GM23338 (cell line): ENCODE results near the gene TDG. TPM values are rescaled to one million over a fixed set of nuclear protein-coding genes. Genes with fewer than 3 reads are reported as not detected.

Source experiments
- ATAC-seq: fragments of 200-7000 bp; cut with Tn5 transposase; 3 replicates; pipeline ENCODE4 v1.9.1; 2020
- DNase-seq: peaks from one replicate; pipeline ENCODE4 v3.0.0-alpha.2; 2015; ENCODE audit warnings: low spot score
- H2AFZ ChIP-seq: fragments of 200-600 bp; sonication (generic); 2 replicates; pipeline ENCODE4 v1.8.0; 2016; ENCODE audit warnings: antibody characterized with exemption, mild to moderate bottlenecking, moderate library complexity
- H3F3A ChIP-seq: fragments of 200-600 bp; sonication (generic); replicated peaks from 2 replicates; pipeline ENCODE4 v1.8.0; 2017; ENCODE audit warnings: antibody characterized with exemption, mixed run types, low read depth
- H3K27ac ChIP-seq: fragments of 200-600 bp; sonication (generic); 2 replicates; pipeline ENCODE4 v1.6.1; 2016; ENCODE audit warnings: low read depth
- H3K27me3 ChIP-seq: fragments of 200-600 bp; sonication (generic); 2 replicates; pipeline ENCODE4 v1.8.0; 2016; ENCODE audit warnings: mild to moderate bottlenecking, mixed run types, moderate library complexity; ENCODE audit not compliant: insufficient read depth
- H3K36me3 ChIP-seq: fragments of 200-600 bp; sonication (generic); 2 replicates; pipeline ENCODE4 v1.8.0; 2016; ENCODE audit warnings: mild to moderate bottlenecking; ENCODE audit not compliant: insufficient read depth
- H3K4me1 ChIP-seq: fragments of 200-600 bp; sonication (generic); 2 replicates; pipeline ENCODE4 v1.8.0; 2016; ENCODE audit warnings: mild to moderate bottlenecking, moderate library complexity; ENCODE audit not compliant: insufficient read depth
- H3K4me2 ChIP-seq: fragments of 200-600 bp; sonication (generic); 2 replicates; pipeline ENCODE4 v1.7.1; 2017; ENCODE audit warnings: mixed run types
- H3K4me3 ChIP-seq: fragments of 200-600 bp; sonication (generic); 2 replicates; pipeline ENCODE4 v1.6.1; 2016; ENCODE audit warnings: mixed run types
- H3K79me2 ChIP-seq: fragments of 200-600 bp; sonication (generic); replicated peaks from 2 replicates; pipeline ENCODE4 v1.8.0; 2017; ENCODE audit warnings: mild to moderate bottlenecking; ENCODE audit not compliant: insufficient read depth
- H3K9me2 ChIP-seq: fragments of 200-600 bp; sonication (generic); 2 replicates; pipeline ENCODE4 v1.8.0; 2017; ENCODE audit not compliant: insufficient read depth
- H4K20me1 ChIP-seq: fragments of 200-600 bp; sonication (generic); replicated peaks from 2 replicates; pipeline ENCODE4 v1.8.0; 2017; ENCODE audit warnings: mild to moderate bottlenecking; ENCODE audit not compliant: insufficient read depth
- H3K27ac Mint-ChIP-seq: 2 replicates; pipeline ENCODE4 v1.8.0; 2020; ENCODE audit warnings: inconsistent platforms, mild to moderate bottlenecking, moderate library complexity, mixed read lengths
- H3K27me3 Mint-ChIP-seq: 3 replicates; pipeline ENCODE4 v1.8.0; 2022; ENCODE audit warnings: low read depth, mild to moderate bottlenecking, moderate library complexity, mixed read lengths, inconsistent platforms; ENCODE audit not compliant: insufficient read depth, poor library complexity
- H3K36me3 Mint-ChIP-seq: 3 replicates; pipeline ENCODE4 v1.8.0; 2021; ENCODE audit warnings: low read depth, mild to moderate bottlenecking, inconsistent platforms, moderate library complexity, mixed read lengths
- H3K4me1 Mint-ChIP-seq: 3 replicates; pipeline ENCODE4 v1.8.0; 2020; ENCODE audit warnings: mild to moderate bottlenecking, inconsistent platforms, mixed read lengths
- H3K4me3 Mint-ChIP-seq: 3 replicates; pipeline ENCODE4 v1.8.0; 2021; ENCODE audit warnings: moderate library complexity, mild to moderate bottlenecking, inconsistent platforms, mixed read lengths
- H3K9me3 Mint-ChIP-seq: 3 replicates; pipeline ENCODE4 v1.8.0; 2020; ENCODE audit warnings: moderate library complexity, mild to moderate bottlenecking, inconsistent platforms, mixed read lengths
- CREB1 ChIP-seq: fragments of 250-450 bp; sonication (Bioruptor Pico); IDR thresholded peaks from 2 replicates; pipeline ENCODE4 v1.5.0; 2020; ENCODE audit warnings: low read depth, mild to moderate bottlenecking, moderate library complexity
- EZH2 ChIP-seq: fragments of 200-600 bp; sonication (generic); IDR thresholded peaks from one replicate; pipeline ENCODE4 v1.8.0; 2017; ENCODE audit warnings: antibody characterized with exemption, mild to moderate bottlenecking, low read depth; ENCODE audit not compliant: unreplicated experiment
- EZH2phosphoT487 ChIP-seq: fragments of 200-600 bp; sonication (generic); IDR thresholded peaks from one replicate; pipeline ENCODE4 v1.8.1; 2018; ENCODE audit warnings: antibody characterized with exemption; ENCODE audit not compliant: unreplicated experiment
- JUNB ChIP-seq: IDR thresholded peaks from one replicate; pipeline ENCODE4 v1.6.1; 2016; ENCODE audit warnings: antibody characterized with exemption; ENCODE audit not compliant: unreplicated experiment
- NANOG ChIP-seq: IDR thresholded peaks from 2 replicates; pipeline ENCODE4 v1.6.1; 2016; ENCODE audit warnings: antibody characterized with exemption, borderline replicate concordance
- POLR2AphosphoS5 ChIP-seq: IDR thresholded peaks from 2 replicates; pipeline ENCODE4 v1.6.1; 2016; ENCODE audit warnings: antibody characterized with exemption, low read depth
- STAT1 ChIP-seq: IDR thresholded peaks from one replicate; pipeline ENCODE4 v1.6.1; 2016; ENCODE audit warnings: antibody characterized with exemption; ENCODE audit not compliant: unreplicated experiment
- ZNF114 ChIP-seq: fragments of 250-450 bp; sonication (Bioruptor Pico); IDR thresholded peaks from 2 replicates; pipeline ENCODE4 v1.5.0; 2020; ENCODE audit warnings: mild to moderate bottlenecking, moderate library complexity
- ZNF331 ChIP-seq: fragments of 250-450 bp; sonication (Bioruptor Pico); IDR thresholded peaks from 2 replicates; pipeline ENCODE4 v1.5.0; 2020; ENCODE audit warnings: low read depth, mild to moderate bottlenecking, moderate library complexity
- polyA plus RNA-seq: library from polyadenylated mRNA; unstranded; fragments of >200 nt; fragmentation: Nextera tagmentation; extraction: Ambion mirVana; gene quantifications from 2 replicates; pipeline ENCODE4 v1.2.1, GENCODE V29; 2016
- total RNA-seq: library from RNA; depleted of rRNA; stranded (reverse); fragments of >200 nt; shearing (Covaris generic); gene quantifications from 2 replicates; pipeline ENCODE4 v1.2.3, GENCODE V29; 2014
- TF ChIP-seq, protein P1 (sequence below): IDR thresholded peaks from one replicate; pipeline ENCODE4 v1.6.1; 2018; ENCODE audit warnings: antibody characterized with exemption; ENCODE audit not compliant: unreplicated experiment
- TF ChIP-seq, protein P2 (sequence below): fragments of 250-450 bp; sonication (Bioruptor Pico); IDR thresholded peaks from 2 replicates; pipeline ENCODE4 v1.5.0; 2020; ENCODE audit warnings: mild to moderate bottlenecking, moderate library complexity
- TF ChIP-seq, protein P3 (sequence below), 2 experiments: fragments of 200-600 bp in 1 of 2; sonication (generic) in 1 of 2; conservative IDR thresholded peaks; 2 replicates each; pipeline versions ENCODE4 v1.5.1 to v1.6.1; 2016 to 2017; ENCODE audit warnings: antibody characterized with exemption in 2 of 2, low read depth in 2 of 2, mild to moderate bottlenecking in 2 of 2, moderate library complexity in 1 of 2
- TF ChIP-seq, protein P4 (sequence below): IDR thresholded peaks from 2 replicates; pipeline ENCODE4 v1.6.1; 2016; ENCODE audit warnings: antibody characterized with exemption

Gene TDG
- total and polyA plus RNA-seq, 2 experiments from 2014 or later = 57.0 to 66.2 TPM

DNA sequence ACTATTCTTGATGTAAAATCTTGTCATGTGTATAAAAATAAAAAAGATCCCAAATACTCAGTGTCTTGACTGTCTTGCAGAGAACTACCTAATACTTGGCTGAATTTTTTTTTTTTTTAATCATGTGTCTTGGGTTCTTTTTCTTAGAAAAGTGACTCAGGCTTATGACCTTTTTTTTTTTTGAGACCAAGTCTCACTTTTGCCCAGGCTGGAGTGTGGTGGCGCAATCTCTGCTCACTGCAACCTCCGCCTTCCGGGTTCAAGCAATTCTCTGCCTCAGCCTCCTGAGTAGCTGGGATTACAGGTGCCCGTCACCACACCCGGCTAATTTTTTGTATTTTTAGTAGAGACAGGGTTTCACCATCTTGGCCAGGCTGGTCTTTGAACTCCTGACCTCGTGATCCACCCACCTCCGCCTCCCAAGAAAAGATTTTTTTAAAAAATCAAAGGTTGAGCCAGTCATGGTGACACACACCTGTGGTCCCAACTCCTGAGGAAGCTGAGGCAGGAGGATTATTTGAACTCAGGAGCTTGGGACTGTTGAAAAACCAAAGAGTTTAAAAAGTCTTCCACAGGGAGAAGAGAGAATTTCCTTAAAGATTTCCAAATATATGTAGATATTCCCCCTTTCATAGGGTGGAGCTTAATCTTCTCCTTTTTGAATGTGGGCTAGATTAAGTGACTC, 17.7 kb upstream of the TDG start:
- Histone ChIP-seq H3K79me2 (peaks cover 14% of the 10 kb centered on the region), H3K36me3 (peaks cover 93% of the 10 kb centered on the region), H3K4me2 (no peak overlapping the region), H3K9me2 (no peaks in the 10 kb centered on the region), H2AFZ (no peak overlapping the region), H3K4me1 (no peaks in the 10 kb centered on the region), H3K4me3 (no peak overlapping the region), H3K27me3 (no peaks in the 10 kb centered on the region), H3F3A (peaks cover 63% of the 10 kb centered on the region), H4K20me1 (peaks cover 44% of the 10 kb centered on the region), H3K27ac (no peak overlapping the region; the same call in 1 of the 2 replicates)
- no peak for ATAC-seq
- Mint-ChIP-seq H3K4me3 (no peak overlapping the region), H3K36me3 (peaks cover 93% of the 10 kb centered on the region), H3K27me3 (no peaks in the 10 kb centered on the region), H3K9me3 (no peaks in the 10 kb centered on the region), H3K4me1 (no peaks in the 10 kb centered on the region), H3K27ac (no peak overlapping the region)
- TF ChIP-seq, protein P1, sequence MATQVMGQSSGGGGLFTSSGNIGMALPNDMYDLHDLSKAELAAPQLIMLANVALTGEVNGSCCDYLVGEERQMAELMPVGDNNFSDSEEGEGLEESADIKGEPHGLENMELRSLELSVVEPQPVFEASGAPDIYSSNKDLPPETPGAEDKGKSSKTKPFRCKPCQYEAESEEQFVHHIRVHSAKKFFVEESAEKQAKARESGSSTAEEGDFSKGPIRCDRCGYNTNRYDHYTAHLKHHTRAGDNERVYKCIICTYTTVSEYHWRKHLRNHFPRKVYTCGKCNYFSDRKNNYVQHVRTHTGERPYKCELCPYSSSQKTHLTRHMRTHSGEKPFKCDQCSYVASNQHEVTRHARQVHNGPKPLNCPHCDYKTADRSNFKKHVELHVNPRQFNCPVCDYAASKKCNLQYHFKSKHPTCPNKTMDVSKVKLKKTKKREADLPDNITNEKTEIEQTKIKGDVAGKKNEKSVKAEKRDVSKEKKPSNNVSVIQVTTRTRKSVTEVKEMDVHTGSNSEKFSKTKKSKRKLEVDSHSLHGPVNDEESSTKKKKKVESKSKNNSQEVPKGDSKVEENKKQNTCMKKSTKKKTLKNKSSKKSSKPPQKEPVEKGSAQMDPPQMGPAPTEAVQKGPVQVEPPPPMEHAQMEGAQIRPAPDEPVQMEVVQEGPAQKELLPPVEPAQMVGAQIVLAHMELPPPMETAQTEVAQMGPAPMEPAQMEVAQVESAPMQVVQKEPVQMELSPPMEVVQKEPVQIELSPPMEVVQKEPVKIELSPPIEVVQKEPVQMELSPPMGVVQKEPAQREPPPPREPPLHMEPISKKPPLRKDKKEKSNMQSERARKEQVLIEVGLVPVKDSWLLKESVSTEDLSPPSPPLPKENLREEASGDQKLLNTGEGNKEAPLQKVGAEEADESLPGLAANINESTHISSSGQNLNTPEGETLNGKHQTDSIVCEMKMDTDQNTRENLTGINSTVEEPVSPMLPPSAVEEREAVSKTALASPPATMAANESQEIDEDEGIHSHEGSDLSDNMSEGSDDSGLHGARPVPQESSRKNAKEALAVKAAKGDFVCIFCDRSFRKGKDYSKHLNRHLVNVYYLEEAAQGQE = no peak
- TF ChIP-seq ZNF331 (no peak), NANOG (no peak), STAT1 (no peak), POLR2AphosphoS5 (no peak), ZNF114 (CRISPR knock-in tag) (no peak), EZH2 (no peak), JUNB (no peak), EZH2phosphoT487 (no peak), CREB1 (CRISPR knock-in tag) (no peak)
- TF ChIP-seq, protein P2, sequence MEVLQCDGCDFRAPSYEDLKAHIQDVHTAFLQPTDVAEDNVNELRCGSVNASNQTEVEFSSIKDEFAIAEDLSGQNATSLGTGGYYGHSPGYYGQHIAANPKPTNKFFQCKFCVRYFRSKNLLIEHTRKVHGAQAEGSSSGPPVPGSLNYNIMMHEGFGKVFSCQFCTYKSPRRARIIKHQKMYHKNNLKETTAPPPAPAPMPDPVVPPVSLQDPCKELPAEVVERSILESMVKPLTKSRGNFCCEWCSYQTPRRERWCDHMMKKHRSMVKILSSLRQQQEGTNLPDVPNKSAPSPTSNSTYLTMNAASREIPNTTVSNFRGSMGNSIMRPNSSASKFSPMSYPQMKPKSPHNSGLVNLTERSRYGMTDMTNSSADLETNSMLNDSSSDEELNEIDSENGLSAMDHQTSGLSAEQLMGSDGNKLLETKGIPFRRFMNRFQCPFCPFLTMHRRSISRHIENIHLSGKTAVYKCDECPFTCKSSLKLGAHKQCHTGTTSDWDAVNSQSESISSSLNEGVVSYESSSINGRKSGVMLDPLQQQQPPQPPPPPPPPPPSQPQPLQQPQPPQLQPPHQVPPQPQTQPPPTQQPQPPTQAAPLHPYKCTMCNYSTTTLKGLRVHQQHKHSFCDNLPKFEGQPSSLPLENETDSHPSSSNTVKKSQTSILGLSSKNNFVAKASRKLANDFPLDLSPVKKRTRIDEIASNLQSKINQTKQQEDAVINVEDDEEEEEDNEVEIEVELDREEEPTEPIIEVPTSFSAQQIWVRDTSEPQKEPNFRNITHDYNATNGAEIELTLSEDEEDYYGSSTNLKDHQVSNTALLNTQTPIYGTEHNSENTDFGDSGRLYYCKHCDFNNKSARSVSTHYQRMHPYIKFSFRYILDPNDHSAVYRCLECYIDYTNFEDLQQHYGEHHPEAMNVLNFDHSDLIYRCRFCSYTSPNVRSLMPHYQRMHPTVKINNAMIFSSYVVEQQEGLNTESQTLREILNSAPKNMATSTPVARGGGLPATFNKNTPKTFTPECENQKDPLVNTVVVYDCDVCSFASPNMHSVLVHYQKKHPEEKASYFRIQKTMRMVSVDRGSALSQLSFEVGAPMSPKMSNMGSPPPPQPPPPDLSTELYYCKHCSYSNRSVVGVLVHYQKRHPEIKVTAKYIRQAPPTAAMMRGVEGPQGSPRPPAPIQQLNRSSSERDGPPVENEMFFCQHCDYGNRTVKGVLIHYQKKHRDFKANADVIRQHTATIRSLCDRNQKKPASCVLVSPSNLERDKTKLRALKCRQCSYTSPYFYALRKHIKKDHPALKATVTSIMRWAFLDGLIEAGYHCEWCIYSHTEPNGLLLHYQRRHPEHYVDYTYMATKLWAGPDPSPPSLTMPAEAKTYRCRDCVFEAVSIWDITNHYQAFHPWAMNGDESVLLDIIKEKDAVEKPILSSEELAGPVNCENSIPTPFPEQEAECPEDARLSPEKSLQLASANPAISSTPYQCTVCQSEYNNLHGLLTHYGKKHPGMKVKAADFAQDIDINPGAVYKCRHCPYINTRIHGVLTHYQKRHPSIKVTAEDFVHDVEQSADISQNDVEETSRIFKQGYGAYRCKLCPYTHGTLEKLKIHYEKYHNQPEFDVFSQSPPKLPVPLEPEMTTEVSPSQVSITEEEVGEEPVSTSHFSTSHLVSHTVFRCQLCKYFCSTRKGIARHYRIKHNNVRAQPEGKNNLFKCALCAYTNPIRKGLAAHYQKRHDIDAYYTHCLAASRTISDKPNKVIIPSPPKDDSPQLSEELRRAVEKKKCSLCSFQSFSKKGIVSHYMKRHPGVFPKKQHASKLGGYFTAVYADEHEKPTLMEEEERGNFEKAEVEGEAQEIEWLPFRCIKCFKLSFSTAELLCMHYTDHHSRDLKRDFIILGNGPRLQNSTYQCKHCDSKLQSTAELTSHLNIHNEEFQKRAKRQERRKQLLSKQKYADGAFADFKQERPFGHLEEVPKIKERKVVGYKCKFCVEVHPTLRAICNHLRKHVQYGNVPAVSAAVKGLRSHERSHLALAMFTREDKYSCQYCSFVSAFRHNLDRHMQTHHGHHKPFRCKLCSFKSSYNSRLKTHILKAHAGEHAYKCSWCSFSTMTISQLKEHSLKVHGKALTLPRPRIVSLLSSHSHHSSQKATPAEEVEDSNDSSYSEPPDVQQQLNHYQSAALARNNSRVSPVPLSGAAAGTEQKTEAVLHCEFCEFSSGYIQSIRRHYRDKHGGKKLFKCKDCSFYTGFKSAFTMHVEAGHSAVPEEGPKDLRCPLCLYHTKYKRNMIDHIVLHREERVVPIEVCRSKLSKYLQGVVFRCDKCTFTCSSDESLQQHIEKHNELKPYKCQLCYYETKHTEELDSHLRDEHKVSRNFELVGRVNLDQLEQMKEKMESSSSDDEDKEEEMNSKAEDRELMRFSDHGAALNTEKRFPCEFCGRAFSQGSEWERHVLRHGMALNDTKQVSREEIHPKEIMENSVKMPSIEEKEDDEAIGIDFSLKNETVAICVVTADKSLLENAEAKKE (CRISPR knock-in tag) = no peak
- TF ChIP-seq, protein P3, sequence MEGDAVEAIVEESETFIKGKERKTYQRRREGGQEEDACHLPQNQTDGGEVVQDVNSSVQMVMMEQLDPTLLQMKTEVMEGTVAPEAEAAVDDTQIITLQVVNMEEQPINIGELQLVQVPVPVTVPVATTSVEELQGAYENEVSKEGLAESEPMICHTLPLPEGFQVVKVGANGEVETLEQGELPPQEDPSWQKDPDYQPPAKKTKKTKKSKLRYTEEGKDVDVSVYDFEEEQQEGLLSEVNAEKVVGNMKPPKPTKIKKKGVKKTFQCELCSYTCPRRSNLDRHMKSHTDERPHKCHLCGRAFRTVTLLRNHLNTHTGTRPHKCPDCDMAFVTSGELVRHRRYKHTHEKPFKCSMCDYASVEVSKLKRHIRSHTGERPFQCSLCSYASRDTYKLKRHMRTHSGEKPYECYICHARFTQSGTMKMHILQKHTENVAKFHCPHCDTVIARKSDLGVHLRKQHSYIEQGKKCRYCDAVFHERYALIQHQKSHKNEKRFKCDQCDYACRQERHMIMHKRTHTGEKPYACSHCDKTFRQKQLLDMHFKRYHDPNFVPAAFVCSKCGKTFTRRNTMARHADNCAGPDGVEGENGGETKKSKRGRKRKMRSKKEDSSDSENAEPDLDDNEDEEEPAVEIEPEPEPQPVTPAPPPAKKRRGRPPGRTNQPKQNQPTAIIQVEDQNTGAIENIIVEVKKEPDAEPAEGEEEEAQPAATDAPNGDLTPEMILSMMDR (conservative IDR thresholded peaks at IDR 0.05; ENCODE audit: low read depth in 2 of 2) = no peak
- TF ChIP-seq, protein P4, sequence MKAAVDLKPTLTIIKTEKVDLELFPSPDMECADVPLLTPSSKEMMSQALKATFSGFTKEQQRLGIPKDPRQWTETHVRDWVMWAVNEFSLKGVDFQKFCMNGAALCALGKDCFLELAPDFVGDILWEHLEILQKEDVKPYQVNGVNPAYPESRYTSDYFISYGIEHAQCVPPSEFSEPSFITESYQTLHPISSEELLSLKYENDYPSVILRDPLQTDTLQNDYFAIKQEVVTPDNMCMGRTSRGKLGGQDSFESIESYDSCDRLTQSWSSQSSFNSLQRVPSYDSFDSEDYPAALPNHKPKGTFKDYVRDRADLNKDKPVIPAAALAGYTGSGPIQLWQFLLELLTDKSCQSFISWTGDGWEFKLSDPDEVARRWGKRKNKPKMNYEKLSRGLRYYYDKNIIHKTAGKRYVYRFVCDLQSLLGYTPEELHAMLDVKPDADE = no peak
- no peak for DNase-seq
